PC-9 (cell line): ENCODE measurements around the gene RIPK3. TPM values are rescaled to one million over a fixed set of nuclear protein-coding genes. Genes with fewer than 3 reads are reported as not detected.

Experiments used
- BruUV-seq: library from RNA; stranded (reverse); fragments of 400-500 nt; replicated peaks from 2 replicates; lab custom pipeline; 2021; lab: Mats Ljungman, UMichigan
- CTCF ChIA-PET: fragments of 300-600 bp; sonication (Branson Sonifier 250); formaldehyde crosslinking; loops from one replicate; lab custom pipeline; 2022; ENCODE audit warnings: antibody characterized with exemption; lab: Charles Lee
- POLR2A ChIA-PET: fragments of 300-600 bp; sonication (Branson Sonifier 250); formaldehyde crosslinking; loops from one replicate; lab custom pipeline; 2022; ENCODE audit warnings: antibody characterized with exemption; ENCODE audit not compliant: unreplicated experiment; lab: Charles Lee
- DNase-seq, 2 experiments: peaks; one replicate each; pipeline versions ENCODE4 v3.0.0 to v3.0.0-alpha.2; 2015 to 2022; ENCODE audit warnings: mixed read lengths in 1 of 2
- H2AFZ ChIP-seq: fragments of 200-600 bp; sonication (generic); 2 replicates; pipeline ENCODE4 v1.8.1; 2017; ENCODE audit warnings: antibody characterized with exemption
- H3F3A ChIP-seq: fragments of 200-600 bp; sonication (generic); 2 replicates; pipeline ENCODE4 v1.8.1; 2017; ENCODE audit warnings: antibody characterized with exemption, mild to moderate bottlenecking, low read depth; ENCODE audit not compliant: insufficient read depth
- H3K27ac ChIP-seq: fragments of 200-600 bp; sonication (generic); 2 replicates; pipeline ENCODE4 v1.6.1; 2016; ENCODE audit warnings: mixed run types
- H3K27me3 ChIP-seq: fragments of 200-600 bp; sonication (generic); 2 replicates; pipeline ENCODE4 v1.6.1; 2016; ENCODE audit warnings: low read depth, mixed run types; ENCODE audit not compliant: insufficient read depth
- H3K36me3 ChIP-seq: fragments of 200-600 bp; sonication (generic); 2 replicates; pipeline ENCODE4 v1.6.1; 2016; ENCODE audit warnings: low read depth, mixed run types
- H3K4me1 ChIP-seq: fragments of 200-600 bp; sonication (generic); replicated peaks from 2 replicates; pipeline ENCODE4 v1.6.1; 2016; ENCODE audit warnings: mixed run types; ENCODE audit not compliant: insufficient read depth
- H3K4me2 ChIP-seq: fragments of 200-600 bp; sonication (generic); 2 replicates; pipeline ENCODE4 v1.6.1; 2017; ENCODE audit warnings: mixed run types
- H3K4me3 ChIP-seq: fragments of 200-600 bp; sonication (generic); 2 replicates; pipeline ENCODE4 v1.6.1; 2016; ENCODE audit warnings: mixed run types
- H3K79me2 ChIP-seq: fragments of 200-600 bp; sonication (generic); 2 replicates; pipeline ENCODE4 v1.6.1; 2017; ENCODE audit warnings: low read depth, mixed run types
- H3K9me2 ChIP-seq: fragments of 200-600 bp; sonication (generic); 2 replicates; pipeline ENCODE4 v1.8.1; 2017; ENCODE audit warnings: mild to moderate bottlenecking; ENCODE audit not compliant: insufficient read depth
- H3K9me3 ChIP-seq: fragments of 200-600 bp; sonication (generic); 2 replicates; pipeline ENCODE4 v1.8.1; 2016; ENCODE audit warnings: low read depth; ENCODE audit not compliant: insufficient read depth
- H4K20me1 ChIP-seq: fragments of 200-600 bp; sonication (generic); 2 replicates; pipeline ENCODE4 v1.8.1; 2017; ENCODE audit not compliant: insufficient read depth
- CTCF ChIP-seq: fragments of 200-600 bp; sonication (generic); conservative IDR thresholded peaks from 2 replicates; pipeline ENCODE4 v1.6.1; 2017; ENCODE audit warnings: mixed run types, antibody characterized with exemption, mild to moderate bottlenecking, moderate library complexity
- EZH2 ChIP-seq: fragments of 200-600 bp; sonication (generic); IDR thresholded peaks from 2 replicates; pipeline ENCODE4 v1.8.0; 2017; ENCODE audit warnings: antibody characterized with exemption, low read depth
- intact Hi-C: fragments of 100-400 bp; cut with micrococcal nuclease; formaldehyde crosslinking; loops from one replicate; pipeline ENCODE4 v1.10.0; 2022; ENCODE audit not compliant: unreplicated experiment
- total RNA-seq: library from RNA; stranded (reverse); gene quantifications from 2 replicates; pipeline ENCODE4 v1.2.3, GENCODE V29; 2021

Gene RIPK3
- total RNA-seq, 1 experiment from 2014 or later: 6.4 TPM

- Histone ChIP-seq H3K27me3 (no peaks in the 10 kb centered on the region), H3K4me1 (peaks cover 18% of the 10 kb centered on the region; the same call in 1 of the 2 replicates), H3K27ac (no peak overlapping the region), H3K4me2 (no peak overlapping the region), H3K4me3 (no peak overlapping the region), H3K9me3 (no peaks in the 10 kb centered on the region), H3K9me2 (no peaks in the 10 kb centered on the region), H3K36me3 (no peaks in the 10 kb centered on the region), H3K79me2 (no peaks in the 10 kb centered on the region), H3F3A (no peaks in the 10 kb centered on the region), H2AFZ (no peak overlapping the region), H4K20me1 (no peaks in the 10 kb centered on the region)
- peak in 1 of 2 experiments; percentile 45 for DNase-seq
- POLR2A ChIA-PET: no interaction called here
- intact Hi-C loops: no loop called here
- TF ChIP-seq CTCF: no peak
- TF ChIP-seq EZH2: no peak
- CTCF ChIA-PET: no interaction called here
- no TSS peak for BruUV-seq
Observed at GRCh38 chr14:24351517-24351916, 11.7 kb upstream of the RIPK3 start.

- no TSS peak for BruUV-seq
- intact Hi-C loops: no loop called here
- no peaks in the 10 kb centered on the region for H3K79me2 ChIP-seq
- ChIA-PET POLR2A (no interaction called here), CTCF (interaction anchor here (0.7 kb wide), 1 partner anchor 82 kb away, joined by 3 read pairs; no protein-coding TSS in a partner anchor)
- H2AFZ ChIP-seq: no peak overlapping the region
- no peaks in the 10 kb centered on the region for H3K27me3 ChIP-seq
- no peak overlapping the region for H3K4me2 ChIP-seq
- no peaks in the 10 kb centered on the region for H4K20me1 ChIP-seq
- H3K9me2 ChIP-seq: no peaks in the 10 kb centered on the region
- no peak for DNase-seq
- no peaks in the 10 kb centered on the region for H3K36me3 ChIP-seq
- no peaks in the 10 kb centered on the region for H3F3A ChIP-seq
- no peak overlapping the region for H3K4me3 ChIP-seq
- no peak for TF ChIP-seq EZH2
- TF ChIP-seq CTCF: no peak
- H3K27ac ChIP-seq: no peak overlapping the region
- H3K4me1 ChIP-seq: peaks cover 12% of the 10 kb centered on the region; the same call in 1 of the 2 replicates
- H3K9me3 ChIP-seq: no peaks in the 10 kb centered on the region
Observed at GRCh38 chr14:24349742-24350141, 10.0 kb upstream of the RIPK3 start.

GRCh38 chr14:24348186-24348585, 8.4 kb upstream of the RIPK3 start:
- no peaks in the 10 kb centered on the region for H3K27me3 ChIP-seq
- CTCF ChIA-PET: interaction anchor here (0.6 kb wide), 1 partner anchor 258 kb away, joined by 4 read pairs; no protein-coding TSS in a partner anchor
- no peaks in the 10 kb centered on the region for H3K9me3 ChIP-seq
- no peak overlapping the region for H3K4me3 ChIP-seq
- no peaks in the 10 kb centered on the region for H3K36me3 ChIP-seq
- H3K27ac ChIP-seq: no peak overlapping the region
- TF ChIP-seq CTCF (no peak), EZH2 (no peak)
- H3K9me2 ChIP-seq: no peaks in the 10 kb centered on the region
- H3F3A ChIP-seq: no peaks in the 10 kb centered on the region
- no peak overlapping the region for H2AFZ ChIP-seq
- H3K4me1 ChIP-seq: no peaks in the 10 kb centered on the region
- no peak overlapping the region for H3K4me2 ChIP-seq
- POLR2A ChIA-PET: interaction anchor here (0.6 to 0.7 kb wide), 2 partner anchors 8 to 18 kb away, joined by 3 to 9 read pairs; no protein-coding TSS in a partner anchor
- DNase-seq: no peak
- no peaks in the 10 kb centered on the region for H3K79me2 ChIP-seq
- intact Hi-C loops: no loop called here
- no TSS peak for BruUV-seq
- H4K20me1 ChIP-seq: no peaks in the 10 kb centered on the region
